DND-41 (cell line): ENCODE data around the gene CDC20.

Source experiments
- EZH2 ChIP-seq: IDR thresholded peaks from 3 replicates; pipeline ENCODE4 v1.6.1; 2012; ENCODE audit warnings: borderline replicate concordance, low read depth, mild to moderate bottlenecking, moderate library complexity, low read length, inconsistent platforms; ENCODE audit not compliant: severe bottlenecking
- TF ChIP-seq, protein P1 (sequence below): IDR thresholded peaks from 2 replicates; pipeline ENCODE4 v1.5.1; 2012; ENCODE audit warnings: borderline replicate concordance, low read length, moderate library complexity, mild to moderate bottlenecking; ENCODE audit not compliant: poor library complexity, severe bottlenecking; ENCODE audit errors: extremely low read depth

DNA sequence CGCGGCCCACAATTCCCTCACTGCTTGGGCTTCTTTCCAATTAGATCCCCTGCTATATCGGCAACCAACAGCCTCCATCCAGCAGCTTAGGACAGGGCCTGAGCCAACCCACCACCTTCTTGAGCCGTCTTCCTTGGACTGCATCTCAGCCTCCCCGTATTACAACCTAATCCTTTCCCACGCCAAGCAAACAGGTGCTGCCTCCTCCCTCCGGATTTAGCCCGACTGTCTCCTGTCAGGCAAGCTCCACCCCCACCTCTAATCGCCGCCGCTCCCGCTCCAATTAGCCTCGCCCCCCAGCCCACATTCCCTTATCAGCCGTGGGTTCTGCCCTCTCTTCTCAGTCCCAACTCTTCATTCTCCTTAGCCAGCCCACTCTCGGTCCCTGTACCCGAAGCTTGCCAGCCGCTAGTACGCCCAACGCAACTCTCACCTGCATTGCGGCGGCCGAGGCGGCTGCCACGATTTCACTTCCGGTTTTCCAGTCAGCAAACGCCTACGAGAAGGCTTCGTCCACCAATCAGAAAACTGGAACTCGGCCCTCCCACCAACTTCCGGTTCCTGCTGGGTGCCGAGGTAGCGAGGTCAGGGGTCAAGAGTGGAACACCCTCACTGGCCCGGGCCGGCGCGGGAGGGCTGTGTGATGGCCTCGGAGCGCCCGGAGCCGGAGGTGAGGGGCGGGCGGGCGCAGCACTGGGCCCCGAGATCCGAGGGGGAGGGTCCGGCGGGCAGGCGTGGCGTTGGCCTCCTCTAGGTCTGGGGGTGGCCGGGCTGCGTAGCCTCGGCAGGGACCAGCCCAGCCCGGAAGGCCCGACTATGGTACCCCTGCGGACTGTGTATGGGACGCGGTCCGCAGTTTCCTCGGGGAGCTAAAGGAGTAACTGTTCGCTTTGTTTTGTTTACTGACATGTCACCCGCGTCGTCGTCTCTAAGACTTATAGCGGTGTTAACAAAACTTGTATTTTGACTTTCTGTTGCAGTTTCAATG, 30.8 kb downstream of the CDC20 start, which contains the start of the genes MED8 and SZT2:
- TF ChIP-seq, protein P1, sequence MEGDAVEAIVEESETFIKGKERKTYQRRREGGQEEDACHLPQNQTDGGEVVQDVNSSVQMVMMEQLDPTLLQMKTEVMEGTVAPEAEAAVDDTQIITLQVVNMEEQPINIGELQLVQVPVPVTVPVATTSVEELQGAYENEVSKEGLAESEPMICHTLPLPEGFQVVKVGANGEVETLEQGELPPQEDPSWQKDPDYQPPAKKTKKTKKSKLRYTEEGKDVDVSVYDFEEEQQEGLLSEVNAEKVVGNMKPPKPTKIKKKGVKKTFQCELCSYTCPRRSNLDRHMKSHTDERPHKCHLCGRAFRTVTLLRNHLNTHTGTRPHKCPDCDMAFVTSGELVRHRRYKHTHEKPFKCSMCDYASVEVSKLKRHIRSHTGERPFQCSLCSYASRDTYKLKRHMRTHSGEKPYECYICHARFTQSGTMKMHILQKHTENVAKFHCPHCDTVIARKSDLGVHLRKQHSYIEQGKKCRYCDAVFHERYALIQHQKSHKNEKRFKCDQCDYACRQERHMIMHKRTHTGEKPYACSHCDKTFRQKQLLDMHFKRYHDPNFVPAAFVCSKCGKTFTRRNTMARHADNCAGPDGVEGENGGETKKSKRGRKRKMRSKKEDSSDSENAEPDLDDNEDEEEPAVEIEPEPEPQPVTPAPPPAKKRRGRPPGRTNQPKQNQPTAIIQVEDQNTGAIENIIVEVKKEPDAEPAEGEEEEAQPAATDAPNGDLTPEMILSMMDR, result no peak
- no peak for TF ChIP-seq EZH2
